ENCODE results near the gene CDK5RAP2.

GRCh38 chr9:120394058-120394669 lies 185.8 kb downstream of the CDK5RAP2 start:
- TF ChIP-seq, protein P1, sequence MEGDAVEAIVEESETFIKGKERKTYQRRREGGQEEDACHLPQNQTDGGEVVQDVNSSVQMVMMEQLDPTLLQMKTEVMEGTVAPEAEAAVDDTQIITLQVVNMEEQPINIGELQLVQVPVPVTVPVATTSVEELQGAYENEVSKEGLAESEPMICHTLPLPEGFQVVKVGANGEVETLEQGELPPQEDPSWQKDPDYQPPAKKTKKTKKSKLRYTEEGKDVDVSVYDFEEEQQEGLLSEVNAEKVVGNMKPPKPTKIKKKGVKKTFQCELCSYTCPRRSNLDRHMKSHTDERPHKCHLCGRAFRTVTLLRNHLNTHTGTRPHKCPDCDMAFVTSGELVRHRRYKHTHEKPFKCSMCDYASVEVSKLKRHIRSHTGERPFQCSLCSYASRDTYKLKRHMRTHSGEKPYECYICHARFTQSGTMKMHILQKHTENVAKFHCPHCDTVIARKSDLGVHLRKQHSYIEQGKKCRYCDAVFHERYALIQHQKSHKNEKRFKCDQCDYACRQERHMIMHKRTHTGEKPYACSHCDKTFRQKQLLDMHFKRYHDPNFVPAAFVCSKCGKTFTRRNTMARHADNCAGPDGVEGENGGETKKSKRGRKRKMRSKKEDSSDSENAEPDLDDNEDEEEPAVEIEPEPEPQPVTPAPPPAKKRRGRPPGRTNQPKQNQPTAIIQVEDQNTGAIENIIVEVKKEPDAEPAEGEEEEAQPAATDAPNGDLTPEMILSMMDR (IDR thresholded peaks at IDR 0.05), result no peak
- TF ChIP-seq POLR2A (IDR thresholded peaks at IDR 0.05), result no peak
